Testis (tissue), 2 donors: Measurements from ENCODE around the gene EPN3.

Source experiments
- POLR2A ChIP-seq: fragments of 450-650 bp; IDR thresholded peaks from one replicate; pipeline ENCODE4 v1.6.1; 2017; ENCODE audit warnings: antibody characterized with exemption, mild to moderate bottlenecking, moderate library complexity
- TF ChIP-seq, protein P1 (sequence below), 3 experiments: fragments of 450-650 bp in 2 of 3; fragments of 200-600 bp in 1 of 3; sonication (generic) in 1 of 3; IDR thresholded peaks; one replicate each; pipeline ENCODE4 v1.5.1; 2016 to 2019; ENCODE audit warnings: antibody characterized with exemption in 3 of 3, mild to moderate bottlenecking in 2 of 3, moderate library complexity in 1 of 3

DNA sequence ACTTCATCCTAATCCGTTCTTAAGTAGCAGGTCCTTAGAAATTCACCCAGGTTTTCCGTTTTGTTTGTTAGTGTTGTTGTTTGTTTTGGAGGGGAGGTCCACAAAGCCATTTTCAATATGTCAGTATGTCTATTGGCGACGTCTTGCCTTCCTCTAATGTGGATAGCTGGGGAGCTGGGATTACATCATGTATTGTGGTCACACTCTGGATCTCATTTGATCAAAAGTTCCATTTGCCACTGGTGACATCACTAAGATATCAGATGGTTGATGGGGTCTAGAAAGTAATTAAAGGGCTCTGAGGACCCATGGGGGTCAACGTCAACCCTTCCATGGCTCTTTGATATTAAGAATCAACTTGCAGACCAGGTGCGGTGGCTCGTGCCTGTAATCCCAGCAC lies 2.7 kb upstream of the EPN3 start:
- TF ChIP-seq POLR2A = no peak
- TF ChIP-seq, protein P1, sequence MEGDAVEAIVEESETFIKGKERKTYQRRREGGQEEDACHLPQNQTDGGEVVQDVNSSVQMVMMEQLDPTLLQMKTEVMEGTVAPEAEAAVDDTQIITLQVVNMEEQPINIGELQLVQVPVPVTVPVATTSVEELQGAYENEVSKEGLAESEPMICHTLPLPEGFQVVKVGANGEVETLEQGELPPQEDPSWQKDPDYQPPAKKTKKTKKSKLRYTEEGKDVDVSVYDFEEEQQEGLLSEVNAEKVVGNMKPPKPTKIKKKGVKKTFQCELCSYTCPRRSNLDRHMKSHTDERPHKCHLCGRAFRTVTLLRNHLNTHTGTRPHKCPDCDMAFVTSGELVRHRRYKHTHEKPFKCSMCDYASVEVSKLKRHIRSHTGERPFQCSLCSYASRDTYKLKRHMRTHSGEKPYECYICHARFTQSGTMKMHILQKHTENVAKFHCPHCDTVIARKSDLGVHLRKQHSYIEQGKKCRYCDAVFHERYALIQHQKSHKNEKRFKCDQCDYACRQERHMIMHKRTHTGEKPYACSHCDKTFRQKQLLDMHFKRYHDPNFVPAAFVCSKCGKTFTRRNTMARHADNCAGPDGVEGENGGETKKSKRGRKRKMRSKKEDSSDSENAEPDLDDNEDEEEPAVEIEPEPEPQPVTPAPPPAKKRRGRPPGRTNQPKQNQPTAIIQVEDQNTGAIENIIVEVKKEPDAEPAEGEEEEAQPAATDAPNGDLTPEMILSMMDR (IDR thresholded peaks at IDR 0.05) = no peak
